ENCODE measurements around the gene PTOV1.

The PTOV1 gene

DNA sequence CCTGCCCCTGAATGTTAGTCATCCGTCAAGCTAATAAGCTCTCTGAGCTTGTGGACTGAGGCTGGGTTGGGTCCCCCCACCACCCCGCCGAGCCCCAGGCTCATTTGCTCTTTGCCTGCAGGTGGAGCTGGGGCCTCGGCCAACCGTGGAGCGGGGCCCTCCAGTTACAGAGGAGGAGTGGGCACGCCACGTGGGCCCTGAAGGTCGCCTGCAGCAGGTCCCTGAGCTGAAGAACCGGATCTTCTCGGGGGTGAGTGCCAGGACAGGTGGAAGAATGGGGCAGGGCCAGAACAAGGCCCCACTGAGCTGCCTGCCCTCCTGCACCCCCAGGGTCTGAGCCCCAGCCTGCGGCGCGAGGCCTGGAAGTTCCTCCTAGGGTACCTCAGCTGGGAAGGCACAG, 31.7 kb downstream of the PTOV1 start:
- Histone ChIP-seq H3K27ac (ENCODE audit: low read length) (no peak overlapping the region), H3K4me3 (ENCODE audit: low read length) (no peak overlapping the region), H3K9ac (ENCODE audit: low read length) (no peak overlapping the region), H3K36me3 (ENCODE audit: control insufficient read depth, low read depth, low read length) (peaks cover 54% of the 10 kb centered on the region), H3K27me3 (ENCODE audit: control insufficient read depth, insufficient read depth, low read length) (no peaks in the 10 kb centered on the region), H3K4me1 (ENCODE audit: control insufficient read depth, low read depth, low read length) (peaks cover 4% of the 10 kb centered on the region), H3K9me3 (ENCODE audit: control insufficient read depth, low read depth, low read length) (no peaks in the 10 kb centered on the region)

- Histone ChIP-seq H3K27ac (ENCODE audit: low read length) (no peak overlapping the region), H3K9me3 (ENCODE audit: control insufficient read depth, low read depth, low read length) (no peaks in the 10 kb centered on the region), H3K27me3 (ENCODE audit: control insufficient read depth, insufficient read depth, low read length) (no peaks in the 10 kb centered on the region), H3K9ac (ENCODE audit: low read length) (no peak overlapping the region), H3K4me1 (ENCODE audit: control insufficient read depth, low read depth, low read length) (peaks cover 4% of the 10 kb centered on the region), H3K4me3 (ENCODE audit: low read length) (no peak overlapping the region), H3K36me3 (ENCODE audit: control insufficient read depth, low read depth, low read length) (peaks cover 54% of the 10 kb centered on the region)
Measured at GRCh38 chr19:49883094-49883493, 32.1 kb downstream of the PTOV1 start.

DNA sequence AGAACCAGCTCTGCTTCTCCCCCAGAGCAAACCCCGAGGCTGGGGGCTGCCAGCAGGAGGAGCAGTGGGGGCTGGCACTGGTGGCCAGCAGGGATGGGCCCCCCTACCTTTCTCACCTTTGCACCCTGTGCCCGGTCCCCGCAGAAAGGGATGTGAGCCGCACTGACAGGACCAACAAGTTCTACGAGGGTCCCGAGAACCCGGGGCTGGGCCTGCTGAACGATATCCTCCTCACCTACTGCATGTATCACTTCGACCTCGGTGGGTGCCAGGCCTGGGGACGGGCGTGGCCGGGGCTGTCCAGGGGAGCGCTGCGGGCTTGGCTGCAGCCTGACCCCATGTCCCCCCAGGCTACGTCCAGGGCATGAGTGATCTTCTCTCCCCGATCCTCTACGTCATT, 33.1 kb downstream of the PTOV1 start:
- no peaks in the 10 kb centered on the region for H3K4me1 ChIP-seq (ENCODE audit: control insufficient read depth, low read depth, low read length)
- no peak overlapping the region for H3K4me3 ChIP-seq (ENCODE audit: low read length)
- peaks cover under 1% of the 10 kb centered on the region for H3K27me3 ChIP-seq (ENCODE audit: control insufficient read depth, insufficient read depth, low read length)
- H3K9me3 ChIP-seq (ENCODE audit: control insufficient read depth, low read depth, low read length): no peaks in the 10 kb centered on the region
- no peak overlapping the region for H3K27ac ChIP-seq (ENCODE audit: low read length)
- H3K36me3 ChIP-seq (ENCODE audit: control insufficient read depth, low read depth, low read length): peaks cover 54% of the 10 kb centered on the region
- H3K9ac ChIP-seq (ENCODE audit: low read length): no peak overlapping the region

- no peak overlapping the region for H3K27ac ChIP-seq (ENCODE audit: low read length)
- H3K4me1 ChIP-seq (ENCODE audit: control insufficient read depth, low read depth, low read length): no peaks in the 10 kb centered on the region
- H3K9ac ChIP-seq (ENCODE audit: low read length): no peak overlapping the region
- H3K4me3 ChIP-seq (ENCODE audit: low read length): no peak overlapping the region
- peaks cover 7% of the 10 kb centered on the region for H3K27me3 ChIP-seq (ENCODE audit: control insufficient read depth, insufficient read depth, low read length)
- no peaks in the 10 kb centered on the region for H3K9me3 ChIP-seq (ENCODE audit: control insufficient read depth, low read depth, low read length)
- peaks cover 49% of the 10 kb centered on the region for H3K36me3 ChIP-seq (ENCODE audit: control insufficient read depth, low read depth, low read length)
Measured at GRCh38 chr19:49884760-49885159, 33.8 kb downstream of the PTOV1 start.

GRCh38 chr19:49887037-49887664, 36.2 kb downstream of the PTOV1 start:
- H3K9ac ChIP-seq (ENCODE audit: low read length): no peak overlapping the region

GRCh38 chr19:49887665-49888509, 36.9 kb downstream of the PTOV1 start:
- peaks cover 4% of the 10 kb centered on the region for H3K4me1 ChIP-seq (ENCODE audit: control insufficient read depth, low read depth, low read length)
- no peak overlapping the region for H3K4me3 ChIP-seq (ENCODE audit: low read length)
- H3K36me3 ChIP-seq (ENCODE audit: control insufficient read depth, low read depth, low read length): peaks cover 21% of the 10 kb centered on the region
- no peak overlapping the region for H3K27ac ChIP-seq (ENCODE audit: low read length)
- H3K9ac ChIP-seq (ENCODE audit: low read length): no peak overlapping the region
- no peaks in the 10 kb centered on the region for H3K9me3 ChIP-seq (ENCODE audit: control insufficient read depth, low read depth, low read length)
- H3K27me3 ChIP-seq (ENCODE audit: control insufficient read depth, insufficient read depth, low read length): peaks cover 9% of the 10 kb centered on the region

More at GRCh38 chr19:49887037-49887664, 36.2 kb downstream of the PTOV1 start:
- Histone ChIP-seq H3K27me3 (ENCODE audit: control insufficient read depth, insufficient read depth, low read length) (peaks cover 9% of the 10 kb centered on the region), H3K36me3 (ENCODE audit: control insufficient read depth, low read depth, low read length) (peaks cover 28% of the 10 kb centered on the region), H3K4me3 (ENCODE audit: low read length) (no peak overlapping the region), H3K27ac (ENCODE audit: low read length) (no peak overlapping the region), H3K4me1 (ENCODE audit: control insufficient read depth, low read depth, low read length) (peaks cover 4% of the 10 kb centered on the region), H3K9me3 (ENCODE audit: control insufficient read depth, low read depth, low read length) (no peaks in the 10 kb centered on the region)

GRCh38 chr19:49888510-49888824, 37.5 kb downstream of the PTOV1 start:
- Histone ChIP-seq H3K27ac (ENCODE audit: low read length) (no peak overlapping the region), H3K9ac (ENCODE audit: low read length) (no peak overlapping the region), H3K27me3 (ENCODE audit: control insufficient read depth, insufficient read depth, low read length) (peaks cover 9% of the 10 kb centered on the region), H3K9me3 (ENCODE audit: control insufficient read depth, low read depth, low read length) (no peaks in the 10 kb centered on the region), H3K4me1 (ENCODE audit: control insufficient read depth, low read depth, low read length) (peaks cover 4% of the 10 kb centered on the region), H3K36me3 (ENCODE audit: control insufficient read depth, low read depth, low read length) (peaks cover 15% of the 10 kb centered on the region), H3K4me3 (ENCODE audit: low read length) (no peak overlapping the region)

DNA sequence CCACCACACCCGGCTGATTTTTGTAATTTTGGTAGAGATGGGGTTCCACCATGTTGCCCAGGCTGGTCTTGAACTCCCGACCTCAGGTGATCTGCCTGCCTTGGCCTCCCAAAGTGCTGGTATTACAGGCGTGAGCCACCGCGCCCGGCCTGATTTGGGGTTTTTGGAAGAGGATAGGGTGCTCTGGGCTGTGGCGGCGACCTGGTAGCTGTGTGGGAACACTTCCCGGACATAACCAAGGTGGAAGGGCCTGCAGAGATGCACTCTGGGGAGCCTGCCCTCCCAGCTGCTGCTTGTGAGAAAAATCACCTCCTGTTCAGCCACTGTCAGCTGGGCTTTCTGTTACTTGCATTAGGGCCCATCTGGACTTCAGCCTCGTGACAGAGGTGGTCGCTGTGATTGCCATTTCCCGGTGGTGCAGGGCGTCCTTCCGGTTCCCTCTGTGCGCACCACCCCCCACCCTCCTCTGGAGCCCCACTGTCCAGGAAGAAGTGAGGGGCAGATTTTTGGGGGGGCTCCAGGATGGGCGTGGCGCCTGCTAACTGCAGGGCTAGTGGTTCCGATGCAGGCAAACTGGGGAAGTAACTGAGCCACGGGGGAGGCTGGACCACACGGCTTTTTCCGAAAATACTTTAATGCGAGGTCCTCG, 38.2 kb downstream of the PTOV1 start:
- peaks cover 4% of the 10 kb centered on the region for H3K4me1 ChIP-seq (ENCODE audit: control insufficient read depth, low read depth, low read length)
- H3K27me3 ChIP-seq (ENCODE audit: control insufficient read depth, insufficient read depth, low read length): peaks cover 9% of the 10 kb centered on the region
- H3K27ac ChIP-seq (ENCODE audit: low read length): no peak overlapping the region
- H3K36me3 ChIP-seq (ENCODE audit: control insufficient read depth, low read depth, low read length): peaks cover 8% of the 10 kb centered on the region
- H3K9ac ChIP-seq (ENCODE audit: low read length): no peak overlapping the region
- no peak overlapping the region for H3K4me3 ChIP-seq (ENCODE audit: low read length)
- no peaks in the 10 kb centered on the region for H3K9me3 ChIP-seq (ENCODE audit: control insufficient read depth, low read depth, low read length)

DNA sequence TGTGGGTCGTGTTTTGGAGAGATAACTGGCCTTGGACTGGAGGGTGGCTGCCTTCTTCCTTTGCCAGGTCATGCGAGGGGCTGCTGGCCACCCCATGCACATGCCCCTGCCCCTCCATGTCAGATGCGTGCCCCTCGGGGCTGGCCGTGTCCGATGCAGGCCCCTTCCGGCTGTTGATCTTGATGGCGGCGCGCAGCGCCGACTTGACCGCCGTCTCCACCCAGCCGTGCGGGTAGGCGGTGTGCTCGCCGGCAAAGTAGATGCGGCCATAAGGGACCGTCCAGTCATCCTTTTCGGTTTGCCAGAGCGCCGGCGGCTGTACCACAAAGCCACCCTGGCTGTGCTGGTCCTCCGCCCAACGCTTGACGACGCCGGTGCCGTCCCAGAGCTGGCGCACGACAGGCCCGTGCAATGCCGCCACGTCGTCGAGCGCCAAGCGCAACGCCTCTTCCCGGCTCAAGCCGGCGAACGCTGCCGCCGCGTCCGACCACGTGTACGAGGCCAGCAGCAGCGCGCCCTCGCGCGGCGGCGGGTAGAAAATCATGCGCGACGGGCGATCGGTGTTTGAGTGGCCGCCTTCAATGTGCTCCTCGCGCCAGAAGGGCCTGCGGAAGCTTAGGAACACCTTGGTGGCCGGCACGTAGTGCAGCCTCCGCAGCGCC, 38.9 kb downstream of the PTOV1 start:
- peaks cover 4% of the 10 kb centered on the region for H3K4me1 ChIP-seq (ENCODE audit: control insufficient read depth, low read depth, low read length)
- peaks cover 2% of the 10 kb centered on the region for H3K36me3 ChIP-seq (ENCODE audit: control insufficient read depth, low read depth, low read length)
- no peak overlapping the region for H3K27ac ChIP-seq (ENCODE audit: low read length)
- peak overlapping the region; percentile 48 for H3K4me3 ChIP-seq (ENCODE audit: low read length)
- peaks cover 9% of the 10 kb centered on the region for H3K27me3 ChIP-seq (ENCODE audit: control insufficient read depth, insufficient read depth, low read length)
- no peak overlapping the region for H3K9ac ChIP-seq (ENCODE audit: low read length)
- H3K9me3 ChIP-seq (ENCODE audit: control insufficient read depth, low read depth, low read length): no peaks in the 10 kb centered on the region

- Histone ChIP-seq H3K36me3 (ENCODE audit: control insufficient read depth, low read depth, low read length) (no peaks in the 10 kb centered on the region), H3K4me3 (ENCODE audit: low read length) (peak overlapping the region; percentile 48), H3K27ac (ENCODE audit: low read length) (no peak overlapping the region), H3K9ac (ENCODE audit: low read length) (no peak overlapping the region), H3K4me1 (ENCODE audit: control insufficient read depth, low read depth, low read length) (peaks cover 4% of the 10 kb centered on the region), H3K9me3 (ENCODE audit: control insufficient read depth, low read depth, low read length) (no peaks in the 10 kb centered on the region), H3K27me3 (ENCODE audit: control insufficient read depth, insufficient read depth, low read length) (peaks cover 9% of the 10 kb centered on the region)
Measured at GRCh38 chr19:49890349-49891311, 39.7 kb downstream of the PTOV1 start.

Measured in iPS-18a (cell line).